ENCODE data around the gene VN1R5. TPM values are rescaled to one million over a fixed set of nuclear protein-coding genes. Genes with fewer than 3 reads are reported as not detected.
"Not testable (repeated sequence)": the region's sequence is repeated elsewhere in the genome, so short reads cannot be mapped to it uniquely, and the experiment has no call there.

VN1R5 gene
- total RNA-seq, 4 donors from 2014 or later: not detected

- no peak for DNase-seq
- no peak overlapping the region for H3K27ac ChIP-seq
- H3K4me3 ChIP-seq: no peak overlapping the region
- no peaks in the 10 kb centered on the region for H3K36me3 ChIP-seq
- intact Hi-C loops (cut with DNase I): no loop called here
- 96 to 100% methylated on average over 5 to 22 of the region's 23 CpGs for WGBS, 2 donors
- H3K27me3 ChIP-seq: no peaks in the 10 kb centered on the region
- no peaks in the 10 kb centered on the region for H3K4me1 ChIP-seq
- TF ChIP-seq CTCF (IDR thresholded peaks at IDR 0.05): no peak
- TF ChIP-seq POLR2A (IDR thresholded peaks at IDR 0.05): no peak
- peaks cover 0 to 9% (median 0%) of the 10 kb centered on the region in 3 donors for H3K9me3 ChIP-seq
Observed at GRCh38 chr1:247286134-247286670, 30.3 kb downstream of the VN1R5 start.

GRCh38 chr1:247287460-247287859 lies 31.6 kb downstream of the VN1R5 start:
- WGBS, 2 donors: 90 to 94% methylated on average over 14 of the region's 14 CpGs
- Histone ChIP-seq H3K27ac (no peak overlapping the region), H3K4me3 (no peak overlapping the region), H3K27me3 (no peaks in the 10 kb centered on the region), H3K36me3 (no peaks in the 10 kb centered on the region), H3K4me1 (no peaks in the 10 kb centered on the region), H3K9me3 (peaks cover 0 to 9% (median 0%) of the 10 kb centered on the region in 3 donors)
- no peak for DNase-seq
- TF ChIP-seq POLR2A (IDR thresholded peaks at IDR 0.05) (no peak), CTCF (IDR thresholded peaks at IDR 0.05) (no peak)
- intact Hi-C loops (cut with DNase I): no loop called here

GRCh38 chr1:247288341-247288740 lies 32.5 kb downstream of the VN1R5 start:
- H3K27me3 ChIP-seq: no peaks in the 10 kb centered on the region
- TF ChIP-seq CTCF (IDR thresholded peaks at IDR 0.05): no peak
- no peak for TF ChIP-seq POLR2A (IDR thresholded peaks at IDR 0.05)
- intact Hi-C loops (cut with DNase I): no loop called here
- H3K4me1 ChIP-seq: no peaks in the 10 kb centered on the region
- DNase-seq: no peak
- H3K9me3 ChIP-seq: peaks cover 0 to 9% (median 0%) of the 10 kb centered on the region in 3 donors
- H3K4me3 ChIP-seq: no peak overlapping the region
- 90% methylated on average over 4 of the region's 6 CpGs; no CpG with 5 or more reads in 1 of the 2 donors for WGBS, 2 donors
- no peaks in the 10 kb centered on the region for H3K36me3 ChIP-seq
- no peak overlapping the region for H3K27ac ChIP-seq

GRCh38 chr1:247289274-247289892 lies 33.5 kb downstream of the VN1R5 start:
- H3K4me1 ChIP-seq; H3K4me3 ChIP-seq; H3K27ac ChIP-seq; H3K36me3 ChIP-seq; H3K27me3 ChIP-seq; H3K9me3 ChIP-seq; intact Hi-C loops (cut with DNase I); DNase-seq: not testable (repeated sequence)
- WGBS, 2 donors: 91 to 94% methylated on average over 13 to 18 of the region's 19 CpGs

GRCh38 chr1:247290576-247290975 lies 34.7 kb downstream of the VN1R5 start:
- H3K4me3 ChIP-seq: no peak overlapping the region
- DNase-seq: no peak
- H3K27ac ChIP-seq: no peak overlapping the region
- TF ChIP-seq CTCF (IDR thresholded peaks at IDR 0.05): no peak
- no peak for TF ChIP-seq POLR2A (IDR thresholded peaks at IDR 0.05)
- H3K27me3 ChIP-seq: no peaks in the 10 kb centered on the region
- H3K36me3 ChIP-seq: no peaks in the 10 kb centered on the region
- no peaks in the 10 kb centered on the region for H3K4me1 ChIP-seq
- 92 to 94% methylated on average over 12 to 20 of the region's 20 CpGs for WGBS, 2 donors
- intact Hi-C loops (cut with DNase I): no loop called here
- H3K9me3 ChIP-seq: peaks cover 0 to 9% (median 0%) of the 10 kb centered on the region in 3 donors

Measured in esophagus squamous epithelium (tissue), 5 donors.